ENCODE results near the gene WDFY4. TPM values are rescaled to one million over a fixed set of nuclear protein-coding genes. Genes with fewer than 3 reads are reported as not detected.
A peak's percentile ranks its signal among the peaks of the same experiment; 100 is the strongest.

The WDFY4 gene
- total RNA-seq, 1 experiment from 2014 or later, result 0.22 TPM

- no peaks in the 10 kb centered on the region for H3K4me1 ChIP-seq (ENCODE audit: control insufficient read depth in 1 of 2, insufficient read depth in 2 of 2, low read length in 2 of 2)
- ATAC-seq (no peak), DNase-seq (ENCODE audit: low read depth, low spot score) (no peak)
- H3K36me3 ChIP-seq (ENCODE audit: control insufficient read depth in 1 of 2, insufficient read depth in 2 of 2, low read length in 2 of 2), result no peaks in the 10 kb centered on the region
- no peak overlapping the region for H3K4me2 ChIP-seq (ENCODE audit: low read length)
- TF ChIP-seq YY1 (IDR thresholded peaks at IDR 0.05; ENCODE audit: extremely low read depth, insufficient replicate concordance, low read depth, low read length), result no peak
- TF ChIP-seq RAD21 (IDR thresholded peaks at IDR 0.05; ENCODE audit: low read depth), result no peak
- TF ChIP-seq CBX3 (IDR thresholded peaks at IDR 0.05; ENCODE audit: low read depth), result no peak
- no peak for TF ChIP-seq POLR2AphosphoS5 (IDR thresholded peaks at IDR 0.05; ENCODE audit: low read depth, low read length)
- no peak for TF ChIP-seq EGR1 (IDR thresholded peaks at IDR 0.05; ENCODE audit: low read depth)
- no peak for TF ChIP-seq ELF1 (IDR thresholded peaks at IDR 0.05; ENCODE audit: borderline replicate concordance, low read depth)
- TF ChIP-seq ZNF274 (IDR thresholded peaks at IDR 0.05; ENCODE audit: low read depth, low read length), result no peak
- TF ChIP-seq TCF7L2 (IDR thresholded peaks at IDR 0.05; ENCODE audit: borderline replicate concordance, extremely low read depth, insufficient read depth, insufficient read length), result no peak
- TF ChIP-seq SRF (IDR thresholded peaks at IDR 0.05; ENCODE audit: low read depth), result no peak
- no peak for TF ChIP-seq POLR2A (IDR thresholded peaks at IDR 0.05; ENCODE audit: borderline replicate concordance, extremely low read depth, insufficient read depth, insufficient read length)
- H4K20me1 ChIP-seq (ENCODE audit: insufficient read depth), result no peaks in the 10 kb centered on the region
- CTCF ChIA-PET, result interaction anchor here (2.4 kb wide), 1 partner anchor 190 kb away, joined by 14 read pairs; no protein-coding TSS in a partner anchor
- H3K27me3 ChIP-seq (ENCODE audit: insufficient read depth, low read length), result peaks cover 14% of the 10 kb centered on the region; the same call in 1 of the 2 replicates
- no peaks in the 10 kb centered on the region for H3K9me3 ChIP-seq (ENCODE audit: control insufficient read depth in 1 of 2, insufficient read depth in 1 of 2, low read depth in 1 of 2, low read length in 2 of 2)
- no peaks in the 10 kb centered on the region for H3K9me2 ChIP-seq (ENCODE audit: insufficient read depth)
- H3K27ac ChIP-seq (ENCODE audit: low read depth, low read length), result no peak overlapping the region
- no peak overlapping the region for H3K9ac ChIP-seq (ENCODE audit: low read length)
- H3K4me3 ChIP-seq (replicated peaks in 1 of 2; ENCODE audit: low read depth in 1 of 2, low read length in 2 of 2), result no peak overlapping the region
- no peak overlapping the region for H2AFZ ChIP-seq (ENCODE audit: low read depth, low read length, poor library complexity, severe bottlenecking)
- RAD21 ChIA-PET (ENCODE audit: low non-redundant PET in 1 of 2, low total read pairs in 2 of 2, uncharacterized antibody in 2 of 2, unreplicated experiment in 2 of 2), result no interaction called here
- BruUV-seq (replicated peaks), result no TSS peak
- H3K79me2 ChIP-seq (ENCODE audit: insufficient read depth, low read length), result no peaks in the 10 kb centered on the region
- POLR2A ChIA-PET, result no interaction called here
- intact Hi-C loops (cut with micrococcal nuclease), result loop anchor here (5.0 kb wide), 1 partner anchor 312 kb away; no protein-coding TSS in a partner anchor
Observed at GRCh38 chr10:48974510-48975156, 290.0 kb downstream of the WDFY4 start.

- Histone ChIP-seq H3K79me2 (ENCODE audit: insufficient read depth, low read length) (no peaks in the 10 kb centered on the region), H3K9ac (ENCODE audit: low read length) (no peak overlapping the region), H3K4me1 (ENCODE audit: control insufficient read depth in 1 of 2, insufficient read depth in 2 of 2, low read length in 2 of 2) (no peaks in the 10 kb centered on the region), H3K9me2 (ENCODE audit: insufficient read depth) (no peaks in the 10 kb centered on the region), H3K27me3 (ENCODE audit: insufficient read depth, low read length) (peaks cover 14% of the 10 kb centered on the region; the same call in 1 of the 2 replicates), H2AFZ (ENCODE audit: low read depth, low read length, poor library complexity, severe bottlenecking) (no peak overlapping the region), H3K27ac (ENCODE audit: low read depth, low read length) (no peak overlapping the region), H3K36me3 (ENCODE audit: control insufficient read depth in 1 of 2, insufficient read depth in 2 of 2, low read length in 2 of 2) (no peaks in the 10 kb centered on the region), H3K9me3 (ENCODE audit: control insufficient read depth in 1 of 2, insufficient read depth in 1 of 2, low read depth in 1 of 2, low read length in 2 of 2) (no peaks in the 10 kb centered on the region), H3K4me2 (ENCODE audit: low read length) (no peak overlapping the region), H4K20me1 (ENCODE audit: insufficient read depth) (no peaks in the 10 kb centered on the region), H3K4me3 (replicated peaks in 1 of 2; ENCODE audit: low read depth in 1 of 2, low read length in 2 of 2) (no peak overlapping the region)
- intact Hi-C loops (cut with micrococcal nuclease), result loop anchor here (1.0 to 5.0 kb wide), 3 partner anchors 188 to 537 kb away; no protein-coding TSS in a partner anchor
- ChIA-PET CTCF (interaction anchor here (0.6 to 2.4 kb wide), 10 partner anchors 10 to 543 kb away, joined by 3 to 14 read pairs (median 6); no protein-coding TSS in a partner anchor), RAD21 (ENCODE audit: low non-redundant PET in 1 of 2, low total read pairs in 2 of 2, uncharacterized antibody in 2 of 2, unreplicated experiment in 2 of 2) (interaction anchor here (0.5 to 1.2 kb wide), 4 partner anchors 188 to 536 kb away, joined by 3 to 7 read pairs (median 4); no protein-coding TSS in a partner anchor), POLR2A (no interaction called here)
- TF ChIP-seq EZH2 (IDR thresholded peaks at IDR 0.05) (no peak), RAD21 (IDR thresholded peaks at IDR 0.05; ENCODE audit: low read depth) (peak; percentile 64), CTCF (IDR thresholded peaks at IDR 0.05 in 2 of 3, conservative IDR thresholded peaks at IDR 0.05 in 1 of 3; ENCODE audit: borderline replicate concordance in 1 of 3, insufficient read depth in 1 of 3, low read depth in 2 of 3, low read length in 2 of 3) (peak; percentile 48 to 53 (median 49); a peak in 5 of 6 replicates)
- BruUV-seq (replicated peaks), result no TSS peak
- DNase-seq (ENCODE audit: low read depth, low spot score) (peak; percentile 18), ATAC-seq (peak; percentile 92)
Observed at GRCh38 chr10:48976196-48976595, 291.5 kb downstream of the WDFY4 start.
